Measurements from ENCODE around the gene DLG2.

DLG2 gene

GRCh38 chr11:85318573-85318972 lies 308.6 kb downstream of the DLG2 start:
- no peak overlapping the region for H3K4me3 ChIP-seq (ENCODE audit: low read depth, low read length)
- no peak for TF ChIP-seq CTCF (IDR thresholded peaks at IDR 0.05; ENCODE audit: borderline replicate concordance, insufficient read depth, low read depth, low read length)

GRCh38 chr11:85316967-85317366 lies 310.2 kb downstream of the DLG2 start:
- TF ChIP-seq CTCF (IDR thresholded peaks at IDR 0.05; ENCODE audit: borderline replicate concordance, insufficient read depth, low read depth, low read length) = no peak

DNA sequence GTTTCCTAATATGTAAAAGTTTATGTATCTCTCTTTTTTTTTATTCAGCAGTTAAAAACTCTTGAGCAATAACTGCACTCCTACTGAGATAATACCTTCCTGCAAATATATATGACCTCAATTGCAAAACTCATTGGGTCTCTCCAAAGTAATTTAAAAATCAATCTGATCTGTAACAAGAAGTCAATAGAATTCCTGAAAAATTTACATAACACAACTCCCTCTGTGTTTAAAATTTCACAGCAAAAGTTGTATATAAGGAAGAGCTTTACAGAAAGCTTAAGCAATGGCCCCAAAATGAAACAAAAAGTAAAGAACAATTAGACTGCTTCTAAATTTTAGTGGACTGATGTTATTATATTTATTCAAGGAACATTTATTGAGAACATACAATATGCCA lies 313.4 kb downstream of the DLG2 start:
- no peak for TF ChIP-seq CTCF (IDR thresholded peaks at IDR 0.05; ENCODE audit: borderline replicate concordance, insufficient read depth, low read depth, low read length)
- no peak overlapping the region for H3K4me3 ChIP-seq (ENCODE audit: low read depth, low read length)

More at GRCh38 chr11:85316967-85317366, 310.2 kb downstream of the DLG2 start:
- no peak overlapping the region for H3K4me3 ChIP-seq (ENCODE audit: low read depth, low read length)

DNA sequence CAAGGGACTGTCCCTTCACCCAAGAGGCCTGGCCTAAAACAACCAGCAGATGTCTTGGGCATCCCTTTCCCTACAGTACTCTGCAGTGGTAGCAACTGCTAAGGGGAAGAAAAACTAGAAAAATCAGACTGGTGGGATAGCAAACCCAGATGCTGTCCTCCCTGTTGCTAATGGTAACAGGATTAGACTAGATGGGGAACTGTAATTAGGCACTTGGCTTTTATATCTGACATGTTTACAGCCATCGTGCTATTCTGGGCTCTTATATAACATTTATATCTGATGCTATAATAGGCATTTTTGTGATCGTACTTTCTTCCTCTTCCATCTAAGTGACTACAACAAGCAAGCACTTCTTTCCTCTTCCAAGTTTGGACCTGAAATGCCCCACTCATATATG lies 316.7 kb downstream of the DLG2 start:
- TF ChIP-seq CTCF (IDR thresholded peaks at IDR 0.05; ENCODE audit: borderline replicate concordance, insufficient read depth, low read depth, low read length) = no peak
- no peak overlapping the region for H3K4me3 ChIP-seq (ENCODE audit: low read depth, low read length)

GRCh38 chr11:85307366-85307765 lies 319.8 kb downstream of the DLG2 start:
- no peak for TF ChIP-seq CTCF (IDR thresholded peaks at IDR 0.05; ENCODE audit: borderline replicate concordance, insufficient read depth, low read depth, low read length)
- H3K4me3 ChIP-seq (ENCODE audit: low read depth, low read length) = no peak overlapping the region

DNA sequence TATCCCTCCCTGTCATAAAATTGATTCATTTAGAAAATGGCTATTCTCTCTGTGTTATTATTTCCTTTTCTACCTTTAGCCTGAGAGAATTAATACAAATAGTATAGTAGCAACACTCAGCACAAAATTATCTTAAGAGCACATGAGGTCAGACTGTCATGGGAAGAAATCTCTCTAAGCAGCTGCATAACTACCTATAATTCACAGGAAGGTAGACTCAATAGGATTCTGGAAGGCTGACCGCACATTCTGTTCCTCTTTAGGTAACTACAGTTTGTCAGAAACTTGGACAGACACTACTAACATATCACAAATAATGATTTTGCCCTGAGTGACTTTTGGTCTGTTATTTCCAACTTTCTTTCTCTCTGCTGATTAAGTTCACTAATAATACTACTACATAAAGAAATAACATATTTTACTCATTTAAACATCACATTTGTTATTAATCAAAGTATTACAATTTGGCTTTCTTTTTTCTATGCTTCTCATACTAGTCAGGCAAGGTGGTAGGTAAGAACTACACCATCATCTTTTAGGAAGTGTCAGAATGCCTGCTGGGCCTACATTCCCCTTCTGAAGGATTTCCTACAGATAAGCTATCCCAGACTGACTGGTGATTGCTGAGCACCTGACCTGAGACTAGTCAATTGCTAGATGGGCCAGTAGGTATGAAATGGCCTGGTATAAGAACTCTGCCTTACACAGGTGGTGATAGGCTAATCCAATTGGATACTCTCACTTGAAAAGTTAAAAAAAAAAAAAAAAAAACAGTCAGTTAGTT lies 325.1 kb downstream of the DLG2 start:
- no peak overlapping the region for H3K4me3 ChIP-seq (ENCODE audit: low read depth, low read length)

More for the DNA sequence above, 325.1 kb downstream of the DLG2 start:
- TF ChIP-seq CTCF (IDR thresholded peaks at IDR 0.05; ENCODE audit: borderline replicate concordance, insufficient read depth, low read depth, low read length) = no peak

Data from GM12875 (cell line).